Measurements from ENCODE around the gene CHST11.

- TF ChIP-seq MECOM (CRISPR knock-in tag; IDR thresholded peaks at IDR 0.05) (no peak), POLR2A (conservative IDR thresholded peaks at IDR 0.05) (no peak), EP300 (IDR thresholded peaks at IDR 0.05; ENCODE audit: low read length) (no peak), E2F6 (IDR thresholded peaks at IDR 0.05; ENCODE audit: borderline replicate concordance in 1 of 2, extremely low read depth in 1 of 2, insufficient read depth in 1 of 2, insufficient read length in 1 of 2, low read depth in 1 of 2, low read length in 1 of 2, poor library complexity in 1 of 2, severe bottlenecking in 1 of 2) (no peak), ZNF3 (CRISPR knock-in tag; IDR thresholded peaks at IDR 0.05) (no peak), ELK3 (CRISPR knock-in tag; IDR thresholded peaks at IDR 0.05) (no peak), CTCF (IDR thresholded peaks at IDR 0.05 in 2 of 3, conservative IDR thresholded peaks at IDR 0.05 in 1 of 3; ENCODE audit: insufficient read depth in 2 of 3, low read depth in 1 of 3, low read length in 3 of 3) (no peak), ZBTB11 (CRISPR knock-in tag; IDR thresholded peaks at IDR 0.05) (no peak), ZNF347 (CRISPR knock-in tag; IDR thresholded peaks at IDR 0.05; ENCODE audit: low read depth) (no peak), CEBPZ (IDR thresholded peaks at IDR 0.05; ENCODE audit: borderline replicate concordance, low read depth, low read length) (no peak), ZNF609 (CRISPR knock-in tag; IDR thresholded peaks at IDR 0.05; ENCODE audit: borderline replicate concordance) (no peak), ZBTB43 (CRISPR knock-in tag; IDR thresholded peaks at IDR 0.05) (no peak), CREBBP (IDR thresholded peaks at IDR 0.05; ENCODE audit: low read depth, low read length) (no peak), KLF6 (CRISPR knock-in tag; IDR thresholded peaks at IDR 0.05; ENCODE audit: borderline replicate concordance) (no peak)
These were observed 220.8 kb downstream of the CHST11 start for GRCh38 chr12:104677441-104678089.
